ENCODE data around the gene ZFPL1.

ZFPL1 gene

DNA sequence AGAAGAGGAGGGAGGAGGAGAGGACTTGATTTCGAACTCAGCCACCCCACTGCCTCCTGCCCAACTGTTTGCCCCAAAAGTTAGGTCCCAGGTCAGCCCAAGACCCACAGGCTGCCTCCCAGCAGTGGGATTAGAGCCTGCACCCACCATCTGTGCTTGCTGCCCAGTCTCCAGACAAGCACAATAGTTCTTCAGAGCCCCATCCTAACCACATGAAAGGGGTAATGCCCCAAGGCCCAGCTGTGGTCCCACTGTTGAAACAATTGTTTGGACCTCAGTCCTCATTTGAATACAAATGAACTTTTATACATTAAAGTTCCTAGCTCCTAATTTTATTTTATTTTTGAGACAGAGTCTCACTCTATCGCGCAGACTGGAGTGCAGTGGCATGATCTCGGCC lies 6.6 kb downstream of the ZFPL1 start:
- no peak for DNase-seq (ENCODE audit: low read depth, low spot score)

DNA sequence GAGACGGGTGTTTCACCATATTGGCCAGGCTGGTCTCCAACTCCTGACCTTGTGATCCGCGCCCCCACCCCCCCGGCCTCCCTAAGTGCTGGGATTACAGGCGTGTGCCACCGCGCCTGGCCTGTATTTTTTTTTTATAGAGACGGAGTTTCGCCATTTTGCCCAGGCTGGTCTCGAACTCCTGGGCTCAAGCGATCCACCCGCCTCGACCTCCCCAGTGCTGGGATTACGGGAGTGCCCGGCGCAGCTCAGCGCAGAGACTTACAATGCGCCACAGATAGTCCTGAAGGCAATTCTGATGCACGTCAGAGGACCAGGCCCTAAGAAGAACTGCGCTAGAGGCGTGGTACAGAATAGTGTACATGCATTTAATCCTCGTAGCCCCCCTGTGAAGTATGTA lies 11.4 kb downstream of the ZFPL1 start:
- no peak for DNase-seq (ENCODE audit: low read depth, low spot score)

DNA sequence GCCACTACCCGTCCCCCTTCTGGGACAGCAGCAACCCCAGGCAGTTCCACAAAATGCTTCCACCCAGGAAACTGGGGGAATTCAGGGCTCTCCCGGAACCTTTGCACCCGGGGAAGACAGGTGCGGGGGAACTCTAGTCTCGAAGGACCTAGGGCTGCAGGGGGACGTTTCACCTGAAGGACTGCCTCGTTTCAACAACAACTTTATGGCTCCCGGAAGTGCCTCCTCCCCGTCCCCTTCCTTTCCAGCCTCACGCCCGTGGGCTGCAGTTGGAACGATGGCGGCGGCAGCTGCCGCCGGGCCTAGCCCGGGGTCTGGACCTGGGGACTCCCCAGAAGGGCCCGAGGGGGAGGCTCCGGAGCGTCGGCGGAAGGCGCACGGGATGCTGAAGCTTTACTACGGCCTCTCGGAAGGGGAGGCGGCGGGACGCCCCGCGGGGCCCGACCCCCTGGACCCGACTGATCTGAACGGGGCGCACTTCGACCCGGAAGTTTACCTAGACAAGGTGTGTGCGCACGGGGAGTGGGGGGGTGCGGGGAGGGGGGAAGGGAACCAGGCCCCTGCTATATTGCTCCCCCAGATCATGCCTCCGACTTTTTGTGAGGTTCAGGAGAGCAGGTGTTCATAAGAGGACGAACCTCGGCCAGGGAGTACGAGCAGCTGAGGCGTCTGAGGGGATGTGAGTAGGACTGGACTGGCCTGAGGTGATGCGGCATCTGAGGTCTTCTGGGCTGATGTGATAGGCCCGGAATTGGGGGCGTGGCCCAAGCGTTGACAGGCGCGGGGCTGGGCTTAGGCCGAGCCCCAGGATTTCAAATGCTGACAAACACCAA lies 12.2 kb downstream of the ZFPL1 start, which contains the start of gene VPS51:
Gene VPS51, plus strand, starts transcription at position 241 of the 833 bp plus-strand sequence. Its CDS starts 37 bp downstream, at position 278.
- peak; percentile 94 for DNase-seq (ENCODE audit: low read depth, low spot score)

DNA sequence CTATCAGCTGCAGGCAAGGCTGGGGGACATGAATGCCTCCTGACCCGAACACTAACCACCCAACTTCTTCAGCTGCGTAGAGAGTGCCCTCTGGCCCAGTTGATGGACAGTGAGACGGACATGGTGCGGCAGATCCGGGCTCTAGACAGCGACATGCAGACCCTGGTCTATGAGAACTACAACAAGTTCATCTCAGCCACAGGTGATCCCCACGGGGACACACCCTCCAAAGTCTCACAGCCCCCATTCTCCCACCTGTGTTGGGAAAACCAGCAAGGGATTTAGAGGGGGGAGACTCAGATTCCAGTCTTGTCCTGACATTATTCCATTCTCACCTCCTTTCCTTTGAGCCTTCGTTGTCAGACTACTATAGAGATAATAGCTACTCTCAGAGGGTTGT lies 12.9 kb downstream of the ZFPL1 start:
- DNase-seq (ENCODE audit: low read depth, low spot score), result no peak

DNA sequence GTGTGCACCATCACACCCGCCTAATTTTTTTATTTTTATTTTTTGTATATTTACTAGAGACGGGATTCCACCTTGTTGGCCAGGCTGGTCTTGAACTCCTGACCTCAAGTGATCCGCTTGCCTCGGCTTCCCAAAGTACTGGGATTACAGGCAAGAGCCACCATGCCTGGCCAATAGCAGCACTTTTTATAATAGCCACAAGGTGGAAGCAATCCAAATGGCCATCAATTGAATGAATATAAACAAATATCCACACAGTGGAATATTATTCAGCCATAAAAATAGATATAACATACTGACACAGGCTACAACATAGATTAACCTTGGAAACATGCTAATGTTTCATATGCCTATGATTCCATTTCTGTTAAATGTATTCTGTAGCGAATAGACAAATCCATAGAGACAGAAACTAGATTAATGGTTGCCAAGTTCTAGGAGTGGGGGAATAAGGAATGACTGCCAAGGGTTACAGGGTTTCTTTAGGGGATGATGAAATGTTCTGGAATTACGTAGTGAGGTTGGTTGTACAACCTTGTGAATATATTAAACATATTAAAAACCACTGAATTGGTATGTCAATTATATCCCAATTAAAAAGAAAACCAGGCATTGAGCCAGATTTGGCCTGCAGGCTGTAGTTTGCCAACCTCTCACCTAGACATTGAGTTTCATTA lies 16.8 kb downstream of the ZFPL1 start:
- DNase-seq (ENCODE audit: low read depth, low spot score), result no peak

DNA sequence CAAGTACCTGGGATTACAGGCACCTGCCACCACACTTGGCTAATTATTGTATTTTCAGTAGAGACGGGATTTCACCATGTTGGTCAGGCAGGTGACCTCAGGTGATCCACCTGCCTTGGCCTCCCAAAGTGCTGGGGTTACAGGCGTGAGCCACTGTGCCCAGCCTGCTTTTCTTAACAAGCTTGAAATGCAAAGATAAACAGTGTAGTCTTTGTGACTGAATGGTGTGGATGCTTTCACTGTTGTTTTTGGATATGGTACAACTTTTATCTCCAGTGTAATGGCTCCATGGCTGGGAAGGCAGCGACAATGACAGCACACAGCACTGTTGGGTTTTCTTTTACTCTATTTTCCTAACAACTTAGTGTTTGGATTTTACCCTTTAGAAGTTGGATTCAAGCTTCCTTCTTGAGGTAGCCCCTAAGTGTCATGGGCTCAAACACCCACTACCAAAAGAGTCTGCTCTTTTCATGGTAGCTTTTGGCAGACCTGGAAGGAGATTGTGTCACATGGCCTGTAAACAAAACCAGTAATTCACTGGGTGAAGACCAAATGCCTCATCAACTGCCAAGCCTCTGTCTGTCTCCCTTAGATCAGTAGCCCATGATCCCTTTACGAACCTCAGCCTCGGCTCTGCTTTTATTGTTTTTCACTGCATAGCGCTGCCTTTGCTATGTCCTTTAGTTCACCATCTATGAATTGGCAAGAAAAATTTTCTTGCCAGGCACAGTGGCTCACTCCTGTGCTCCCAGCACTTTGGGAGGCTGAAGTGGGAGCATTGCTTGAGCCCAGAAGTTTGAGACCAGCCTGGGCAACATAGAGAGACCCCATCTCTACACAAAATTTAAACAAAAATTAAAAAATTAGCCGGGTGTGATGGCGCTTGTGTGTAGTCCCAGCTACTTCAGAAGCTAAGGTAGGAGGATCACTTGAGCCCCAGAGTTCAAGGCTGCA lies 18.4 kb downstream of the ZFPL1 start:
- DNase-seq (ENCODE audit: low read depth, low spot score), result no peak

DNA sequence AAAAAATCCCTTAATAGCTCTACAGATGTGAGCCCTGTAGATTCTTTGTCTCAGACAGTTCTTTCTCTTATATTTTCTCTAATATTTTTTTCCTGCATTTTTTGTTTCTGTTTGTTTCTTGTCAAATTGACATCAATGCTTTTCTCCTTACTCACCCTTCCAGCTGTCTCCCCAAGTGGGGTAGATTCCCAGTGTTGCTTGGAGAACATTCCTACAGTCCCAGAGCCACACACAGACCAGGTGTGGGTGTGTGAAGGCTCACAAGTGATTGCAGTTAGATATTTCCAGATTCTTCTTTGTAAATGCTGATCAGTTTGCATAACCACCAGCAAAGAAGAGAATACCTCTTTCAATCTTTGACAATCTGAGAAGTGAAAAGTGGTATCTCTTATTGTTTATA lies 19.5 kb downstream of the ZFPL1 start:
- no peak for DNase-seq (ENCODE audit: low read depth, low spot score)

DNA sequence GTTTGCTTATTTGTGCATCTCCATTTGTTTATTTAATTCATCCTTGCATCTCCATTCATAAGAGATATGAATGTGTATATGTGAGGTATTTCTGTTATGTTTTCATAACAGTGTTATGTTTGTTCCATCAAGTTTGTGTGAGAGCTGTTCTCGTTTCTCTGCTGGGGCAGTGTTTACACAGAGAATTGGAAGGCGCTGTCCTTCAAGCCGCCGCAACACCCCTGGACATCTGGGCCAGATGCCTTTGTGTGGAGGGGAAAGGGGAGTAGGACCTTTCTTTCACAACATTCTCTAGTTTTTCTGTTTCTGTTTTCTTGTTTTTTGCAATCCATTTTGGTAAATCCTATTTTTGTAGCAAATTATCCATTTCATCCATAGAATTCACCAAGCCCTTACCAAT lies 20.6 kb downstream of the ZFPL1 start:
- no peak for DNase-seq (ENCODE audit: low read depth, low spot score)

DNA sequence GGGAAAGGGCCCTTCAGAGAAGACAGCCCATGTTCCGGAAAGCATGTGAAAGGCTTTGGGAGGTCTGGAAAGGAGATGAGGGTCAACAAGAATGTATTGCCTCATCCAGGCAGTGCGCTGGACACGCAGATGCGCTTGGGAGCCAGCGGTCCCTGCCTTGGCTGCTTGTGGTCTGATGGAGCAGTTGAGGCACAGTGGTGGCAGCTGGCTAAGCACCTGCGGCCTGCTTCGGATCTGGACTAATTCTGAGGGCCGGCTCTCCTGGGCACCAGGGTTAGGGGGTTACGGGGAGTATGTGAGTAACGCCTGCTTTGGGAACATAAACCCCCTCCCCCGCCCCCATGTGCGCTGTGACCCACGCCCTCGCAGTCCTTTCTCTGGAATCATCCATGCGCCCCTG lies 23.1 kb downstream of the ZFPL1 start:
- DNase-seq (ENCODE audit: low read depth, low spot score), result no peak

DNA sequence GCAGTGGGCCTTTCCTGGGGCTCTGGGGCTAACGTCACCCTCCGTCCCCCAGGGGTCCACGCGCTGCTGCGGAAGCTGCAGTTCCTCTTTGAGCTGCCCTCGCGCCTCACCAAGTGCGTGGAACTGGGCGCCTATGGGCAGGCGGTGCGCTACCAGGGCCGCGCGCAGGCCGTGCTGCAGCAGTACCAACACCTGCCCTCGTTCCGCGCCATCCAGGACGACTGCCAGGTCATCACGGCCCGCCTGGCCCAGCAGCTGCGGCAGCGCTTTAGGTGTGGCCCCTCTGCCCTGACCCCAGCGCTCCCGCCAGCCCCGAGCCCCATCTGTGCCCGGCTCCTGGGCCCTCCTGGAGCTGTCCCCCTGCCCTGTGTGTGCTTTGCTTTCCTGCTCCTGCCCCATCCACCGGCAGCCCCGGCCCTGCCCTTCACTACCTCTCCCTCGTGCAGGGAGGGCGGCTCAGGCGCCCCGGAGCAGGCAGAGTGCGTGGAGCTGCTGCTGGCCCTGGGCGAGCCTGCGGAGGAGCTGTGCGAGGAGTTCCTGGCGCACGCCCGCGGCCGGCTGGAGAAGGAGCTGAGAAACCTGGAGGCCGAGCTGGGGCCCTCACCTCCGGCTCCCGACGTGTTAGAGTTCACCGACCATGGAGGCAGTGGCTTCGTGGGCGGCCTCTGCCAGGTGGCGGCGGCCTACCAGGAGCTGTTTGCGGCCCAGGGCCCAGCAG lies 23.9 kb downstream of the ZFPL1 start:
- DNase-seq (ENCODE audit: low read depth, low spot score), result no peak

DNA sequence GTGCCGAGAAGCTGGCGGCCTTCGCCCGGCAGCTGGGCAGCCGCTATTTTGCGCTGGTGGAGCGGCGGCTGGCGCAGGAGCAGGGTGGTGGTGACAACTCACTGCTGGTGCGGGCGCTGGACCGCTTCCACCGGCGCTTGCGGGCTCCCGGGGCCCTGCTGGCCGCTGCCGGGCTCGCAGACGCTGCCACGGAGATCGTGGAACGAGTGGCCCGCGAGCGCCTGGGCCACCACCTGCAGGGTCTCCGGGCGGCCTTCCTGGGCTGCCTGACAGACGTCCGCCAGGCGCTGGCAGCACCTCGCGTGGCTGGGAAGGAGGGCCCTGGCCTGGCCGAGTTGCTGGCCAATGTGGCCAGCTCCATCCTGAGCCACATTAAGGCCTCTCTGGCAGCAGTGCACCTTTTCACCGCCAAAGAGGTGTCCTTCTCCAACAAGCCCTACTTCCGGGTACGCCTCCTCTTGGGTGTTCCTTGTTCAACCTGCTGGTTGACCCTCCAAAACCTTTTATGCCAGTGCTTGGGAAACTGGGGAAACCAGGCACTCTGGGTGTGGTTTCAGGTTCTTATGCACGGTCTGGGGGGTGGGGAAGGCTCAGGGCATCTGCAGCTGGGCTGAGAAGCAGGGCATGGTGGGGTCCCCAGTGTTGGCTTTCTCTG lies 24.6 kb downstream of the ZFPL1 start:
- no peak for DNase-seq (ENCODE audit: low read depth, low spot score)

DNA sequence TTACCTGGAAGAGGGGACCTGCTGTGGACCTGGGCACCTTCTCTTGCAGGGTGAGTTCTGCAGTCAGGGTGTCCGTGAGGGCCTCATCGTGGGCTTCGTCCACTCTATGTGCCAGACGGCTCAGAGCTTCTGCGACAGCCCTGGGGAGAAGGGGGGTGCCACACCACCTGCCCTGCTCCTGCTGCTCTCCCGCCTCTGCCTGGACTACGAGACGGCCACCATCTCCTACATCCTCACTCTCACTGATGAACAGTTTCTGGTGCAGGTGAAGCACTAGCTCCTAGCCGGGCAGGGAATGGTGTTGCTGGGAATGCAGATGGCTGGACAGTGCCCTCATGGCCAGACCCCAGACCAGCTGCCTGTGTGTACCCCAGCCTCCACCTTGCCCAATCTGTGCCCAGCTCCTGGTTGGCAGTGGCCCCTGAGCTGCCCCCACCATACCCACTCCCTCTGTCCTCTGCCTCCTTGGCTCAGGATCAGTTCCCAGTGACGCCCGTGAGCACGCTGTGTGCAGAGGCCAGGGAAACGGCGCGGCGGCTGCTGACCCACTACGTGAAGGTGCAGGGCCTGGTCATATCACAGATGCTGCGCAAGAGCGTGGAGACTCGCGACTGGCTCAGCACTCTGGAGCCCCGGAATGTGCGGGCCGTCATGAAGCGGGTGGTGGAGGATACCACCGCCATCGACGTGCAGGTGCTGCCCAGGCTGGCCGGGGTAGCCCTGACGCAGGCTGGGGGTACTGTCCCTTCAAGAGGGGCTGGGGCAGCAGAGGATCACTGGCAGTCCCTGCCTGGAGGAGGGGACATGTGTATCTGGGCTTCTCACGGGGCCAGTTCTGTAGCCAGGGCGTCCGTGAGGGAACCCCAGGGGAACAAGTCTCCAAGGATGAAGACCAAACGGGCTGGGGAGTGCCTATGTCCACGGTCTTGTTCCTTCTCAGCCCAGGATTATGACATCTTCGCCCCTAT lies 25.5 kb downstream of the ZFPL1 start:
- DNase-seq (ENCODE audit: low read depth, low spot score), result no peak

DNA sequence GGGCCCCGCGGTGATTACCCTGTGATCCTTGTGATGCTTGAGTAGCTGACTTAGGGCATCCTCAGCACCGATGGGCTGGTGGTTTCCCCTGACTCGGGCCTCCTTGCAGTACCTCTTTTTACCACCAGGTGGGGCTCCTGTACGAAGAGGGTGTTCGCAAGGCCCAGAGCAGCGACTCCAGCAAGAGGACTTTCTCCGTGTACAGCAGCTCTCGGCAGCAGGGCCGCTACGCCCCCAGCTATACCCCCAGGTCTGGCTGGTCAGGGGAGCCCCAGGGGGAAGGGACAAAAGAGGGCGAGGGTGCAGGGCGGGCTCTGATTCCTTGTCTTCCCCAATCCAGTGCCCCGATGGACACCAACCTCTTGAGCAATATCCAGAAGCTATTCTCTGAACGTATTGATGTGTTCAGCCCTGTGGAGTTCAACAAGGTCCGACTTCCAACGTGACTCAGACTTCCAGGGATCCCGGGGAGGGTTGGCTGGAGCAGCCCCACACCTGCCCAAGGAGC lies 26.4 kb downstream of the ZFPL1 start:
- DNase-seq (ENCODE audit: low read depth, low spot score), result peak; percentile 95

DNA sequence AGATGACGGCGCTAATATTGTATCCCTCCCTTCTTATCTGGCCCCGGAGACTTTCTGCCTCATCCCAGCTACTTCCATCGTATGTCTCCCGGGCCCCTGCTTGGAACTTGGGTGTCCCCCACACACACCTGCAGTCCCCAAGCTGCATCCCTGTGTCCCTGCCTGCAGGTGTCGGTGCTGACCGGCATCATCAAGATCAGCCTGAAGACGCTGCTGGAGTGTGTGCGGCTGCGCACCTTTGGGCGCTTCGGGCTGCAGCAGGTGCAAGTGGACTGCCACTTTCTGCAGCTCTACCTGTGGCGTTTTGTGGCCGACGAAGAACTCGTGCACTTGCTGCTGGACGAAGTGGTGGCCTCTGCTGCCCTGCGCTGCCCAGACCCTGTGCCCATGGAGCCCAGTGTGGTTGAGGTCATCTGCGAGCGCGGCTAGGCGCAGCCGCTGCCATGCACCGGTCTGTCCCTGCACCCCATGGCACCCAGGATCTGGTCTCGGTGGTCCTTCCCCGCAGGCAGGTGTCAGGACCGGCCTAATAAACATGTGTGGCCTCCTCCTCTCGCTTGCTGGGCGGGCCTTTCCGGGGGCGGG lies 27.2 kb downstream of the ZFPL1 start:
- no peak for DNase-seq (ENCODE audit: low read depth, low spot score)

DNA sequence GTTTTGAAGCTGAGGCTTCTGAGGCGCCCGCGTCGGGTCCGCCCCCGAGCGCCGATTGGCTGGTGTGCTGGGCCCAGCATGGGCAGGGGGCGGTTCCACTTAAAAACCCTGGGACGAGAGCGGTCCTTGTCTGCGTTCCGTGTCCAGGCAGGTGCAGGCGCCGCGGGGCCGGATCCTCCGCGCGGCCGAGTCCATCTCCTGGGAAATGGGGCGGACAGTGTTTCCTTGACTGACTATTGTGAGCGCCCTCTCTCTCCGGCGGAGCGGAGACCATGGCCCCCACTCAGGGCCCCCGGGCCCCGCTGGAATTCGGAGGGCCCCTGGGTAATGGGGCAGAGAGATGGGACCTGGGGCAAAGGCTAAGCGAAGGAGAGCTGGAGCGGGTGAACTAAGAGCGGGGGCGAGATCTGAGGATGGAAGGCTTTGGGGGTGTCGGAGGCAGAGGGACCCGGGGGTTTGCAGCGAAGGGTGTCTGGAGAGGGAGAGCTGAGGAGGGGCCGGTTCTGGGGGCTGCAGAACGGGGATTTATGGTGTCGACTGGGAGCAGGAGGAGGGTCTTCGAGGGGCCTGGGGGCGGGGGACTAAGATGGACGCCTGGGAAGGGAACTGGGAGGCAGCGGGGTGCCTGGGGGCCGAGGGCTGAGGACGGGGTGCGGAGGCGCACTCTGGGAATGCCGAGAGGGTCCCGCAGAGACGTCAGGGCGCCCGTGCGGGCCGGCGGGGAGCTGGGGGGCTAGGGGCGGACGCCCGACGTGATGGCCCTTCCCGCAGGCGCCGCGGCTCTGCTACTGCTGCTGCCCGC lies 27.9 kb downstream of the ZFPL1 start, which contains the start of gene TM7SF2:
Gene TM7SF2, plus strand, starts transcription at position 129 of the 802 bp plus-strand sequence. Its CDS starts 144 bp downstream, at position 273.
- DNase-seq (ENCODE audit: low read depth, low spot score), result peak; percentile 97

DNA sequence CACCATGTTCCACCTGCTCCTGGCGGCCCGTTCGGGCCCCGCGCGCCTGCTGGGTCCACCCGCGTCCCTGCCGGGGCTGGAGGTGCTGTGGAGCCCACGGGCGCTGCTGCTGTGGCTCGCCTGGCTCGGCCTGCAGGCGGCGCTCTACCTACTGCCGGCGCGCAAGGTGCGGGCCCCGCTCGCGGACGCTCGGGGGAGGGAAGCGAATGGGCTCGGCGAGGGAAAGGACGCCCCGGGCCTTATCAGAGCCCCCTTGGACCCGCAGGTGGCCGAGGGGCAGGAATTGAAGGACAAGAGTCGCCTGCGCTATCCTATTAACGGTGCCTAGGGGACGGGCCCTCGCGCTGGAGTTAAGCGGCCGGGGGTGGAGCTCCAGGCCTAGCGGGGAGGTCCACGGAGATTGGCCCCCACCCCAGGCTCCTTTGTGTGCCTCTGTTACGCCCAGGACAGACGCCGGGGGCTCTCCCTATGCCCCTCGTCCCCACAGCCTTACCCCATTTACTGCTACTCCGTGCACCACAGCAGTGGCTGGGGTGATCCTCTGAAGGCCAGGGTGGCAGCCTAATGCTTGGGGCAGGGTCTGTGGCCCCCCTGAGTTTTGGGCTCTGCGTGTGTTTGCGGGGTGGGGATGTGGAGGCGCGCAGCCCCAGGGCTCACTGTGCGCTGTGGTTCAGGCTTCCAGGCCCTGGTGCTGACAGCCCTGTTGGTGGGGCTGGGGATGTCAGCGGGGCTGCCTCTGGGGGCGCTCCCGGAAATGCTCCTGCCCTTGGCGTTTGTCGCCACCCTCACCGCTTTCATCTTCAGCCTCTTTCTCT lies 28.7 kb downstream of the ZFPL1 start:
- DNase-seq (ENCODE audit: low read depth, low spot score), result peak; percentile 60

DNA sequence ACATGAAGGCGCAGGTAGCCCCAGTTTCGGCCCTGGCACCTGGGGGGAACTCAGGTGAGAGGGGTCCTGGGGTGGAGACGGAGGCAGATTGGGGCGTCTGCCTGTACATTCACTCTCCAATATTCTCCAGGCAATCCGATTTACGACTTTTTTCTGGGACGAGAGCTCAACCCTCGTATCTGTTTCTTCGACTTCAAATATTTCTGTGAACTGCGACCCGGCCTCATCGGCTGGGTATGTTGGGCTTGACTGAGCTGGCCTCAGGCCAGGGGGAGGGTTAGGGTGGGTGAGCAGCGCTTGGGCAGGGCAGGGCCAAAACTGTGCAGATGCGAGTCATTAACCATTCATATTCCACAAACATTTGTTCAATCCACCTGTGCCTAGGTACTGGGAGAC lies 29.3 kb downstream of the ZFPL1 start:
- no peak for DNase-seq (ENCODE audit: low read depth, low spot score)
